Keratinocyte (primary cell): Measurements from ENCODE around the gene CUEDC2. TPM values are rescaled to one million over a fixed set of nuclear protein-coding genes. Genes with fewer than 3 reads are reported as not detected.

Source experiments
- DNase-seq: peaks from one replicate; pipeline ENCODE4 v3.0.0-alpha.2; 2011; ENCODE audit warnings: low read depth, missing footprints, low spot score
- FAIRE-seq: peaks from 2 replicates; lab custom pipeline; 2011; peaks lifted over from hg19 to GRCh38; lab: Jason Lieb, UNC
- H2AFZ ChIP-seq: 2 replicates; pipeline ENCODE4 v1.6.0; 2012; ENCODE audit warnings: low read length, control low read depth, inconsistent platforms; ENCODE audit not compliant: control insufficient read depth
- H3K27ac ChIP-seq: 2 replicates; pipeline ENCODE4 v1.5.1; 2011; ENCODE audit warnings: low read length; ENCODE audit not compliant: control insufficient read depth, insufficient read depth
- H3K27me3 ChIP-seq: 3 replicates; pipeline ENCODE4 v1.6.0; 2011; ENCODE audit warnings: low read length; ENCODE audit not compliant: control insufficient read depth, insufficient read depth; ENCODE audit errors: extremely low read depth
- H3K36me3 ChIP-seq, 2 experiments: 2 replicates in 1 of 2; 3 replicates in 1 of 2; pipeline ENCODE4 v1.5.1; 2011; ENCODE audit warnings: low read length in 2 of 2, mild to moderate bottlenecking in 1 of 2; ENCODE audit not compliant: control insufficient read depth in 2 of 2, insufficient read depth in 2 of 2; ENCODE audit errors: extremely low read depth in 1 of 2
- H3K4me1 ChIP-seq: 3 replicates; pipeline ENCODE4 v1.5.1; 2011; ENCODE audit warnings: low read length; ENCODE audit not compliant: control insufficient read depth, insufficient read depth; ENCODE audit errors: extremely low read depth
- H3K4me2 ChIP-seq: 3 replicates; pipeline ENCODE4 v1.6.0; 2011; ENCODE audit warnings: low read depth, low read length; ENCODE audit not compliant: control insufficient read depth, insufficient read depth; ENCODE audit errors: extremely low read depth
- H3K4me3 ChIP-seq, 3 experiments: fragments of 200-600 bp in 1 of 3; sonication (generic) in 1 of 3; 2 replicates in 2 of 3; 3 replicates in 1 of 3; pipeline ENCODE4 v1.5.1; 2011 to 2016; ENCODE audit warnings: low read length in 3 of 3, mild to moderate bottlenecking in 3 of 3, control low read depth in 2 of 3, inconsistent platforms in 1 of 3, low read depth in 1 of 3, mixed read lengths in 1 of 3, mixed run types in 1 of 3, moderate library complexity in 1 of 3; ENCODE audit not compliant: control insufficient read depth in 2 of 3, insufficient read depth in 2 of 3; ENCODE audit errors: extremely low read depth in 1 of 3
- H3K79me2 ChIP-seq: 2 replicates; pipeline ENCODE4 v1.6.0; 2012; ENCODE audit warnings: low read length; ENCODE audit not compliant: control insufficient read depth, insufficient read depth
- H3K9ac ChIP-seq: 3 replicates; pipeline ENCODE4 v1.6.0; 2011; ENCODE audit warnings: low read length; ENCODE audit not compliant: control insufficient read depth, insufficient read depth; ENCODE audit errors: extremely low read depth
- H3K9me1 ChIP-seq: 3 replicates; pipeline ENCODE4 v1.6.0; 2011; ENCODE audit warnings: low read length; ENCODE audit not compliant: control insufficient read depth, insufficient read depth; ENCODE audit errors: extremely low read depth
- H3K9me3 ChIP-seq: 2 replicates; pipeline ENCODE4 v1.5.1; 2012; ENCODE audit warnings: low read depth, low read length; ENCODE audit not compliant: control insufficient read depth
- H4K20me1 ChIP-seq: 3 replicates; pipeline ENCODE4 v1.6.0; 2011; ENCODE audit warnings: low read length; ENCODE audit not compliant: control insufficient read depth, insufficient read depth; ENCODE audit errors: extremely low read depth
- CTCF ChIP-seq, 3 experiments: IDR thresholded peaks in 1 of 3; conservative IDR thresholded peaks in 1 of 3; optimal IDR thresholded peaks in 1 of 3; 2 replicates in 2 of 3; 3 replicates in 1 of 3; pipeline versions ENCODE3 to v1.5.1; 2011; ENCODE audit warnings: low read length in 3 of 3, mild to moderate bottlenecking in 3 of 3, moderate library complexity in 2 of 3, control low read depth in 1 of 3, inconsistent platforms in 1 of 3; ENCODE audit not compliant: insufficient read depth in 2 of 3; ENCODE audit errors: extremely low read depth in 1 of 3
- EZH2 ChIP-seq: IDR thresholded peaks from one replicate; pipeline ENCODE4 v1.6.1; 2012; ENCODE audit warnings: inconsistent platforms, mild to moderate bottlenecking, low read length, moderate library complexity
- dilution Hi-C: fragments of 300-500 bp; cut with MboI; formaldehyde crosslinking; loops from one replicate; pipeline ENCODE4 v1.7.0; 2020; ENCODE audit warnings: low sequenced_read_pairs; ENCODE audit not compliant: extremely low pct_ligation_motif_present
- polyA plus RNA-seq, 5 experiments: library from polyadenylated mRNA; depleted of rRNA in 3 of 5; stranded (reverse) in 3 of 5; stranded (forward) in 1 of 5; unstranded in 1 of 5; fragments of >200 nt; gene quantifications; 1 replicate in 1 of 5; 2 replicates in 3 of 5; 3 replicates in 1 of 5; pipeline versions ENCODE4 v1.2.1 to v1.2.3, GENCODE V29; 2011 to 2012; ENCODE audit warnings: missing spikeins in 2 of 5, low read depth in 1 of 5, low replicate concordance in 1 of 5

CUEDC2 gene
- polyA plus RNA-seq, 1 donor (not counting 4 experiments of a cell fraction or from before 2014, with no cell fraction given), result 46.6 TPM

GRCh38 chr10:102423372-102423968 is 8.9 kb downstream of the CUEDC2 start:
- H3K9me1 ChIP-seq, result no peaks in the 10 kb centered on the region
- H3K4me1 ChIP-seq, result peaks cover 29% of the 10 kb centered on the region
- no peaks in the 10 kb centered on the region for H4K20me1 ChIP-seq
- dilution Hi-C loops, result no loop called here
- FAIRE-seq, result no peak
- peaks cover 8 to 17% of the 10 kb centered on the region in 2 experiments for H3K36me3 ChIP-seq
- H3K9ac ChIP-seq, result no peak overlapping the region
- H3K27ac ChIP-seq, result no peak overlapping the region
- no peak for DNase-seq
- no peak overlapping the region for H3K4me2 ChIP-seq
- TF ChIP-seq EZH2, result no peak
- TF ChIP-seq CTCF (optimal IDR thresholded peaks at IDR 0.05 in 1 of 3, IDR thresholded peaks at IDR 0.05 in 1 of 3, conservative IDR thresholded peaks at IDR 0.05 in 1 of 3; ENCODE audit: extremely low read depth in 1 of 3, insufficient read depth in 2 of 3, low read length in 3 of 3), result no peak
- H3K27me3 ChIP-seq, result peaks cover 8% of the 10 kb centered on the region
- no peak overlapping the region for H2AFZ ChIP-seq
- H3K9me3 ChIP-seq, result no peaks in the 10 kb centered on the region
- no peak overlapping the region for H3K4me3 ChIP-seq
- H3K79me2 ChIP-seq, result peaks cover 3% of the 10 kb centered on the region

GRCh38 chr10:102422545-102423129 is 9.7 kb downstream of the CUEDC2 start:
- H3K4me1 ChIP-seq, result peaks cover 29% of the 10 kb centered on the region
- H3K79me2 ChIP-seq, result peaks cover 3% of the 10 kb centered on the region
- peaks cover 8 to 17% of the 10 kb centered on the region in 2 experiments for H3K36me3 ChIP-seq
- peak overlapping the region; percentile 72 for H3K27ac ChIP-seq
- no peaks in the 10 kb centered on the region for H3K9me3 ChIP-seq
- peak; percentile 41 for FAIRE-seq
- peak overlapping the region; percentile 65 to 83 (median 71) for H3K4me3 ChIP-seq
- H3K9me1 ChIP-seq, result no peaks in the 10 kb centered on the region
- no peak for DNase-seq
- H2AFZ ChIP-seq, result peak overlapping the region; percentile 4
- H3K27me3 ChIP-seq, result peaks cover 16% of the 10 kb centered on the region
- dilution Hi-C loops, result no loop called here
- TF ChIP-seq EZH2, result no peak
- peak; percentile 80 to 97 (median 92) for TF ChIP-seq CTCF (optimal IDR thresholded peaks at IDR 0.05 in 1 of 3, IDR thresholded peaks at IDR 0.05 in 1 of 3, conservative IDR thresholded peaks at IDR 0.05 in 1 of 3; ENCODE audit: extremely low read depth in 1 of 3, insufficient read depth in 2 of 3, low read length in 3 of 3)
- peak overlapping the region; percentile 82 for H3K9ac ChIP-seq
- peak overlapping the region; percentile 91 for H3K4me2 ChIP-seq
- no peaks in the 10 kb centered on the region for H4K20me1 ChIP-seq
